ENCODE results near the gene COL10A1. TPM values are rescaled to one million over a fixed set of nuclear protein-coding genes. Genes with fewer than 3 reads are reported as not detected.

The COL10A1 gene
- total RNA-seq, 1 donor from 2014 or later, result 0.14 TPM

- no peaks in the 10 kb centered on the region for H3K4me1 Mint-ChIP-seq (ENCODE audit: unreplicated experiment)
- no peak overlapping the region for H3K27ac Mint-ChIP-seq
- H3K9me3 Mint-ChIP-seq, result peaks cover 4% of the 10 kb centered on the region
- no peaks in the 10 kb centered on the region for H3K27me3 Mint-ChIP-seq
- no peaks in the 10 kb centered on the region for H3K36me3 Mint-ChIP-seq
- no peak overlapping the region for H3K4me3 Mint-ChIP-seq
- no peak for DNase-seq (ENCODE audit: extremely low spot score, unreplicated experiment)
- no peak for TF ChIP-seq CTCF (conservative IDR thresholded peaks at IDR 0.05)
These were observed 41.6 kb downstream of the COL10A1 start for GRCh38 chr6:116084284-116084683.

- no peak overlapping the region for H3K4me3 Mint-ChIP-seq
- DNase-seq (ENCODE audit: extremely low spot score, unreplicated experiment), result no peak
- no peak overlapping the region for H3K27ac Mint-ChIP-seq
- TF ChIP-seq CTCF (conservative IDR thresholded peaks at IDR 0.05), result no peak
- no peaks in the 10 kb centered on the region for H3K9me3 Mint-ChIP-seq
- no peaks in the 10 kb centered on the region for H3K27me3 Mint-ChIP-seq
- no peaks in the 10 kb centered on the region for H3K4me1 Mint-ChIP-seq (ENCODE audit: unreplicated experiment)
- H3K36me3 Mint-ChIP-seq, result no peaks in the 10 kb centered on the region
These were observed 42.9 kb downstream of the COL10A1 start for GRCh38 chr6:116083052-116083451.

GRCh38 chr6:116078945-116079344 lies 47.0 kb downstream of the COL10A1 start:
- no peaks in the 10 kb centered on the region for H3K4me1 Mint-ChIP-seq (ENCODE audit: unreplicated experiment)
- DNase-seq (ENCODE audit: extremely low spot score, unreplicated experiment), result no peak
- TF ChIP-seq CTCF (conservative IDR thresholded peaks at IDR 0.05), result no peak
- H3K9me3 Mint-ChIP-seq, result no peaks in the 10 kb centered on the region
- no peak overlapping the region for H3K27ac Mint-ChIP-seq
- H3K4me3 Mint-ChIP-seq, result no peak overlapping the region
- no peaks in the 10 kb centered on the region for H3K27me3 Mint-ChIP-seq
- H3K36me3 Mint-ChIP-seq, result no peaks in the 10 kb centered on the region

GRCh38 chr6:116078522-116078921 lies 47.4 kb downstream of the COL10A1 start:
- H3K27me3 Mint-ChIP-seq, result no peaks in the 10 kb centered on the region
- H3K27ac Mint-ChIP-seq, result no peak overlapping the region
- no peak overlapping the region for H3K4me3 Mint-ChIP-seq
- DNase-seq (ENCODE audit: extremely low spot score, unreplicated experiment), result no peak
- no peaks in the 10 kb centered on the region for H3K4me1 Mint-ChIP-seq (ENCODE audit: unreplicated experiment)
- H3K9me3 Mint-ChIP-seq, result no peaks in the 10 kb centered on the region
- TF ChIP-seq CTCF (conservative IDR thresholded peaks at IDR 0.05), result peak; percentile 34
- H3K36me3 Mint-ChIP-seq, result no peaks in the 10 kb centered on the region

- TF ChIP-seq CTCF (conservative IDR thresholded peaks at IDR 0.05), result no peak
- no peaks in the 10 kb centered on the region for H3K9me3 Mint-ChIP-seq
- no peaks in the 10 kb centered on the region for H3K4me1 Mint-ChIP-seq (ENCODE audit: unreplicated experiment)
- no peaks in the 10 kb centered on the region for H3K36me3 Mint-ChIP-seq
- no peak overlapping the region for H3K27ac Mint-ChIP-seq
- no peaks in the 10 kb centered on the region for H3K27me3 Mint-ChIP-seq
- no peak overlapping the region for H3K4me3 Mint-ChIP-seq
- DNase-seq (ENCODE audit: extremely low spot score, unreplicated experiment), result no peak
These were observed 51.1 kb downstream of the COL10A1 start for GRCh38 chr6:116074732-116075390.

Data from type B pancreatic cell (in vitro differentiated cells).